HG03575 (cell line): ENCODE results near the gene MYADM.
"Not testable (repeated sequence)": the region's sequence is repeated elsewhere in the genome, so short reads cannot be mapped to it uniquely, and the experiment has no call there.

ENCODE experiments used
- ATAC-seq: cut with Tn5 transposase; IDR thresholded peaks from one replicate; pipeline ENCODE4 v1.9.1; 2021; ENCODE audit not compliant: unreplicated experiment, insufficient number of reproducible peaks, low FRiP score; ENCODE audit errors: extremely low read depth

MYADM gene

DNA sequence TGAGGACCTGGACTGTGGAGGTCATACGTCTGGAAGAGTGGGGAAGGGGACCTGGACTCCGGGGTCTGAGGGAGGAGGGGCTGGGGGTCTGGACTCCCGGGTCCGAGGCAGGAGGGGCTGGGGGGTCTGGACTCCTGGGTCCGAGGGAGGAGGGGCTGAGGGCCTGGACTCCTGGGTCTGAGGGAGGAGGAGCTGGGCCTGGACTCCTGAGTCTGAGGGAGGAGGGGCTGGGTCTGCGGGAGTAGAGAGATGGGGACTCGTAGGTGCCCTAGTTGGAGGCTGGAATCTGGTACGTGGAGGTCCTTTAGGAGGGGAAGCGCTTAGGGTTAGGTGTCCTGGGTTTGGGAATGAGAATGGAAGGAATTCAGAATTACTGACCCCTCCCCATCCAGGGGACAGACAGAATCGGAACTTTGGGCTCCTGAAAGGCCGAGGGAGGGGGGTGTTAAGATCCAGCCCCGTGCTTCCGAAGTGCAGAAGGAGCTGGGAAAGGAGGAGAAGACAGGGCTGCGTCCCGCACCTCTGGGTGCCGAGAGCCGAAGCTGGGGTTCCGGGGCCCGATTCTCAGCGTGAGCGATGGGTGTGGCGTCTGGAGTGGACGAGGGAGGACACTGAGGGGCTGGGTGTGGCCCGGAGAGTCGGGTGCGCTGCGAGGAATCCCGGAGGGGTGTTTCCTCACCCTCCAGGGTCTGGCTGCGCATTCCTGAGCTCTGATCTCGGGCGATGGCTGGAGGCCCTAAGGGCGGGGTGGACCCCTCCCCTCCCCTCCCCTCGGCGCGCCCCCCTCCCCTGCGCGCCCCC is 608 bp downstream of the MYADM start:
- ATAC-seq = no peak

GRCh38 chr19:53868892-53869804 is 1.5 kb downstream of the MYADM start:
- ATAC-seq = no peak

DNA sequence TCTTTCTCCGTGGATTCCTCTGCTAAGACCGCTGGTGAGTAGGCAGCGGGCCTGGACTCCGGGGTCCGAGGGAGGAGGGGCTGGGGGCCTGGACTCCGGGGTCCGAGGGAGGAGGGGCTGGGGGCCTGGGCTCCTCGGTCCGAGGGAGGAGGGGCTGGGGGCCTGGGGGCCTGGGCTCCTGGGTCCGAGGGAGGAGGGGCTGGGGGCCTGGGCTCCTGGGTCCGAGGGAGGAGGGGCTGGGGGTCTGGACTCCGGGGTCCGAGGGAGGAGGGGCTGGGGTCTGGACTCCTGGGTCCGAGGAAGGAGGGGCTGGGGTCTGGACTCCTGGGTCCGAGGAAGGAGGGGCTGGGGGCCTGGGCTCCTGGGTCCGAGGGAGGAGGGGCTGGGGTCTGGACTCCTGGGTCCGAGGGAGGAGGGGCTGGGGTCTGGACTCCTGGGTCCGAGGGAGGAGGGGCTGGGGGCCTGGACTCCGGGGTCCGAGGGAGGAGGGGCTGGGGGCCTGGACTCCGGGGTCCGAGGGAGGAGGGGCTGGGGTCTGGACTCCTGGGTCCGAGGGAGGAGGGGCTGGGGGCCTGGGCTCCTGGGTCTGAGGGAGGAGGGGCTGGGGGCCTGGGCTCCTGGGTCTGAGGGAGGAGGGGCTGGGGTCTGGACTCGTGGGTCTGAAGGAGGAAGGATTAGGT is 2.3 kb downstream of the MYADM start:
- not testable (repeated sequence) for ATAC-seq

GRCh38 chr19:53870485-53870844 is 2.8 kb downstream of the MYADM start:
- no peak for ATAC-seq

DNA sequence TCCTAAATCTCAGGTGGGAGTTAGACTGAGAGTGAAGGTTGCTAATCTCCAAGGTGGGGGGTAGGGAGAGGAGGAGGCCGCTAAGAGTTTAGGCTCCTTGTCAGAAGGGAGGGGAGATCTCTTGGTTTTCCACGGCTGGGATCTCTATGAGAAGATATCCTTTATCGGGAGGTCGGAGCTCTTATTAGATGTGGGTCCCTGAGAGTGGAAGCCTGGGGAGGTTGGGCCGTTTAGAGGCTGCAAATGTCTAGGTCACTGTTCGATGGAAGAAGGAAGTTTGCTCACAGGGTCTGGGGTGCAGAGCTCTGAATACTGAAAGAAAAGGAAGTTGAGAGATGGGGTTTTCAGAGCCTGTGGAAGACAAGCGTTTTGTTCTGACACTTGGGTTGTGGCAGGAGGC is 3.8 kb downstream of the MYADM start:
- no peak for ATAC-seq

- no peak for ATAC-seq
These were observed 5.1 kb downstream of the MYADM start for GRCh38 chr19:53872762-53873161.

DNA sequence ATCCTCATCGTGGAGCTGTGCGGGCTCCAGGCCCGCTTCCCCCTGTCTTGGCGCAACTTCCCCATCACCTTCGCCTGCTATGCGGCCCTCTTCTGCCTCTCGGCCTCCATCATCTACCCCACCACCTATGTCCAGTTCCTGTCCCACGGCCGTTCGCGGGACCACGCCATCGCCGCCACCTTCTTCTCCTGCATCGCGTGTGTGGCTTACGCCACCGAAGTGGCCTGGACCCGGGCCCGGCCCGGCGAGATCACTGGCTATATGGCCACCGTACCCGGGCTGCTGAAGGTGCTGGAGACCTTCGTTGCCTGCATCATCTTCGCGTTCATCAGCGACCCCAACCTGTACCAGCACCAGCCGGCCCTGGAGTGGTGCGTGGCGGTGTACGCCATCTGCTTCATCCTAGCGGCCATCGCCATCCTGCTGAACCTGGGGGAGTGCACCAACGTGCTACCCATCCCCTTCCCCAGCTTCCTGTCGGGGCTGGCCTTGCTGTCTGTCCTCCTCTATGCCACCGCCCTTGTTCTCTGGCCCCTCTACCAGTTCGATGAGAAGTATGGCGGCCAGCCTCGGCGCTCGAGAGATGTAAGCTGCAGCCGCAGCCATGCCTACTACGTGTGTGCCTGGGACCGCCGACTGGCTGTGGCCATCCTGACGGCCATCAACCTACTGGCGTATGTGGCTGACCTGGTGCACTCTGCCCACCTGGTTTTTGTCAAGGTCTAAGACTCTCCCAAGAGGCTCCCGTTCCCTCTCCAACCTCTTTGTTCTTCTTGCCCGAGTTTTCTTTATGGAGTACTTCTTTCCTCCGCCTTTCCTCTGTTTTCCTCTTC is 6.3 kb downstream of the MYADM start:
- ATAC-seq = no peak

DNA sequence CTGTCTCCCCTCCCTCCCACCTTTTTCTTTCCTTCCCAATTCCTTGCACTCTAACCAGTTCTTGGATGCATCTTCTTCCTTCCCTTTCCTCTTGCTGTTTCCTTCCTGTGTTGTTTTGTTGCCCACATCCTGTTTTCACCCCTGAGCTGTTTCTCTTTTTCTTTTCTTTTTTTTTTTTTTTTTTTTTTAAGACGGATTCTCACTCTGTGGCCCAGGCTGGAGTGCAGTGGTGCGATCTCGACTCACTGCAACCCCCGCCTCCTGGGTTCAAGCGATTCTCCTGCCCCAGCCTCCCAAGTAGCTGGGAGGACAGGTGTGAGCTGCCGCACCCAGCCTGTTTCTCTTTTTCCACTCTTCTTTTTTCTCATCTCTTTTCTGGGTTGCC is 6.9 kb downstream of the MYADM start:
- ATAC-seq = no peak

GRCh38 chr19:53875602-53876325 is 8.1 kb downstream of the MYADM start:
- ATAC-seq = no peak

DNA sequence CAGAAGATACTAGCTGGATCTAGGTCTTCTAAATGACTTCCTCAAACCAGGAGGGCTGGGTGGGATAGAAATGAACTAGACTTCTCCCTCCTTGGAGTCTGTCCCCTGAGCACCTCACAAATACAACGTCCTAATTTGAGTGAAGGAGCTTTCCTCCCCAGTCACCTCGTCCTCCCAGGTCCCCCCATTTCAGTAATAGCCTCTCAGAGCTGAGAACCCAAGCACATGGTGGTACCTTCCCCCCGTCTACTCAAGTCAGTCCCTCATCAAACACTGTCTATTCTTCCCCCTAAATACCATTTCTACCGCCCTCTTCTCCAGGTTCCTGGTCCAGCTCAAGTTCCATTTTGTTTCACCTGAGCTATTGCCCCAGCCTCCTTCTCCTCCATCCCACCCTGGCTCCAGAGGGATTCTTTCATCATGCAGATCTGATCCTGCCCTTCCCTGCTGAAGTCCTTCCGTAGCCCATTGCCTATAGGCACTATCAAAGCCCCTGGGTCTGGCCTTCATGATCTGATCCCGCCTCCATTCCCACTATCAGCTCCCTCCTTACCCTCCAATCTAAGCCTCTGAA is 9.1 kb downstream of the MYADM start:
- no peak for ATAC-seq

DNA sequence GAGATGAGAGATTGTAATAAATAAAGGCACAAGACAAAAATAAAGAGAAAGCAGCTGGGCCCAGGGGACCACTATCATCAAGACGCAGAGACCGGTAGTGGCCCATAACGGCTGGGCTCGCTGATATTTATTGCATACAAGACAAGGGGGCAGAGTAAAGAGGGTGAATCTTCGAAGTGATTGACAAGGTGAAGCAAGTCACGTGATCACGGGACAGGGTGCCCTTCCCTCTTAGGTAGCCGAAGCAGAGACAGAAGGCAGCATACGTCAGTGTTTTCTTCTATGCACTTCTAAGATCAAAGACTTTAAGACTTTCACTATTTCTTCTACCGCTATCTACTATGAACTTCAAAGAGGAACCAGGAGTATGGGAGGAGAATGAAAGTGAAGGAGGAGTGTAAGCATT is 9.7 kb downstream of the MYADM start:
- ATAC-seq = no peak

- ATAC-seq = no peak
These were observed 11.1 kb downstream of the MYADM start for GRCh38 chr19:53878776-53879139.

GRCh38 chr19:53879140-53880081 is 11.7 kb downstream of the MYADM start:
- no peak for ATAC-seq

DNA sequence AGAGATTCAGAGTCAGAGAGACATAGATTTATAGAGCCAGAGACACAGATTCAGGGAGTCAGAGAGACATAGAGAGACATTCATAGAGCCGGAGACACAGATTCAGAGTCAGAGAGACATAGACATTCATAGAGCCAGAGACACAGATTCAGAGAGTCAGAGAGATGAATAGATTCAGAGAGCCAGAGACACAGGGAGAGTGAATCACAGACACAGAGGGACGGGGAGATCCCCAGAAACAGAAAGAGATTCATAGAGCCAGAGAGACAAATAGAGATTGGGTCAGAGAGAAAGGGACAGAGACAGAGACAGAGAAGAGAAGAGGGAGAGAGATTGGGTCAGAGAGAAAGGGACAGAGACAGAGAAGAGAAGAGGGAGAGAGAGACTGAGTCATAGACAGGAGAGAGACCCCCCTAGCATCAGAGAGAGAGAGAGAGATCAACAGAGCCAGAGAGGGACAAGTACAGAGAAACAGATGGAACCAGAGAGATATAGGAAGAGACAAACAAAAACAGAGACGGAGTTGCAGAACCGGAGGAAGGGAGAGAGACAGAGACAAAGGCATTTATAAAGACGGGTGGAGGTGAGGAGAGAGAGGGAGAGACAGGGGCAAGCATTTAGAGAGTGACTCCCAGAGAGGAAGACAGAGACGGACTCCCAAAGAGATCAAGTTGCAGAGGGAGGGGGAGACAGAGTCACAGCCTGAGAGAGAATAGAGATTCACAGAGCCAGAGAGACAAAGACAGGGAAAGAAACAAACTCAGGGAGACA is 13.2 kb downstream of the MYADM start:
- ATAC-seq = no peak

DNA sequence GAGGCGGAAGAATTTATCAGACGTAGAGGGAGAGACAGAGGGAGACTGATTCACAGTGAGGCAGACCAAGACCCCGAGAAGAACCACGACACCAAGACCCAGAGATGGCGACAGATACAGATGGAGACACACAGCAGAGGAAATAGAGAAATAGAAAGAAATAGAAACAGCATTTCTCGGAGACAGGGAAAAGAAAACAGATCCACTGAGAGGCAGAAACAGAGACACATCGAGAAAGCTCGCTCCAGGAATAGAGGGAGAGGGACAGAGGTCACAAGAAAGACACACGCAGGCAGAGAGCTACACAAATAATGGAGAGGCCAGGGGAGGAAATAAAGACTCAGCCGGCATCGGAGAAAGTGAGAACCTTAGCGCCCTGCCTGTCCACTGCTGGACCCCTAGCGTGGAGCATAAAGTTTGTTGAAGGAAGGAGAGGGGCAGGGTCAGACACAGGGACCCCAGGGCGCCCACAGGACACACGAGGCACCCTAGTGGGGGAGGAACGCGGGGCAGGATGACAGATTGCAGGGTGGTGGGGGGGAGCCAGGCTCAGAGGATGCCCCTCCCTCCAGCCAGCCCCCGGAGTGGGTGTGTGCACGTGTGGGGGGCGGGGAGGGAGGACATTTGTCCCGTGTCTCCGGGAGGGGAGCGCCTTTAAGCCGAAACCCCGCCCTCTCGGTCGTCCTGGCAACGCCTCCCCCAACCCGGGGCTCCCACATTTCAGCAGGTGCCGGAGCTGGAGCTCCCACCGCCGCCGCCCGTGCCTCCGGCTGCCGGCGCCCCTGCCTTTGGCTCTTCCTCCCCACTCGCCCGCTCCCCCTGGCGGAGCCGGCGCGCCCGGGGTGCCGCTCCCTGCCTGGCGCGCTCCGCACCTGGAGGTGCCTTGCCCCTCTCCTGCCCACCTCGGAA is 14.1 kb downstream of the MYADM start, which contains the start of gene PRKCG:
TSS of gene PRKCG (plus strand) at position 716 of the 909 bp plus-strand sequence. CDS start 298 bp downstream, outside the sequence.
- no peak for ATAC-seq
